Fibroblast of skin of abdomen (primary cell): ENCODE data around the gene CCDC122. TPM values are rescaled to one million over a fixed set of nuclear protein-coding genes. Genes with fewer than 3 reads are reported as not detected.
A peak's percentile ranks its signal among the peaks of the same experiment; 100 is the strongest.

Experiments used
- DNase-seq: peaks from one replicate; pipeline ENCODE4 v3.0.0-alpha.2; 2013
- polyA plus RNA-seq, 2 experiments: library from polyadenylated mRNA; unstranded; fragments of 120-200 nt; gene quantifications; one replicate each; pipeline ENCODE4 v1.2.1, GENCODE V29; 2013; ENCODE audit not compliant: insufficient read length in 2 of 2

The CCDC122 gene
- 6.2 TPM for polyA plus RNA-seq (2013, experiment 1 of 2; ENCODE audit: insufficient read length)
- polyA plus RNA-seq (2013, experiment 2 of 2; ENCODE audit: insufficient read length), result 5.0 TPM

- peak; percentile 82 for DNase-seq
Observed at GRCh38 chr13:43878892-43879754, at the start of gene CCDC122. CCDC122 (minus strand) TSS chr13:43879740; CDS start chr13:43869376, 10,364 bp downstream.

GRCh38 chr13:43924549-43925245, 45.2 kb upstream of the CCDC122 start:
- DNase-seq, result no peak

- no peak for DNase-seq
Observed at GRCh38 chr13:43920965-43921674, 41.6 kb upstream of the CCDC122 start.

DNA sequence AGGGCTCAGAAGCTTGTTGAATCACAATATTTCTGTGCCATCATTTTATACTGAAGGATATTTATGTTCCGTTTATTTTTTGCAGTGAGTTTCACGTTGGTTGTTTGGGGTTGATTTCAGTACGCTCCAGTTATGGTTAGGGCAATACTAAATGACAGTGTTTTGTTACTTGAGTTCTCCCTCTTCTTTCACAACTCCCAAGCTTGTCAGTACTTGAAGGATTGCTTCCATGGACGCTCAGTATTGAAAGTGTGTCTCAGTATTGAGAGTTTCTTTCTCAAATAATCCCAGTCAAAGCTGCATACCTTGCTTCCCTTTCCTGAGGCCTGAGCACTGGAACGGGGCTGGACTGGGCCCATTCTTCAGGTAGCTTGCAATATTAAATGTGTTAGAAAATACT, 39.1 kb upstream of the CCDC122 start:
- DNase-seq, result no peak

DNA sequence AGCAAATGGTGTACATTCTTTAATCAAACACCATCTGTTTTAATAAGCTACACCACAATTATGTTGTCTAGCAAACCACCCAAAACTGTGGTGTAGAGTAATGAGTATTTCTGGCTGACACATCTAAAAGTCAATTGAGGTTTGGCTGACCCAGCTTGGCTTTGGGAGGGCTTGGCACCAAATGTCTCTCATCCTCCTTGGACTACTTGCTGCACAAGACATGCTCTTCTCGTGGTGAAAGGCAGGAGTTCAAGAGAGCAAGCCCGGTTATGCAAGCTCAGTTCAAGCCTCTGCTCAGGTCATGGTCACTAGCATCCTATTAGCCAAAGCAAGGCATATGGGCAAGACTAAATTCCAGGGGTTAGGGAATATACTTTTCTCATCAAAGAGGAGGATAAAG, 37.3 kb upstream of the CCDC122 start:
- no peak for DNase-seq

DNA sequence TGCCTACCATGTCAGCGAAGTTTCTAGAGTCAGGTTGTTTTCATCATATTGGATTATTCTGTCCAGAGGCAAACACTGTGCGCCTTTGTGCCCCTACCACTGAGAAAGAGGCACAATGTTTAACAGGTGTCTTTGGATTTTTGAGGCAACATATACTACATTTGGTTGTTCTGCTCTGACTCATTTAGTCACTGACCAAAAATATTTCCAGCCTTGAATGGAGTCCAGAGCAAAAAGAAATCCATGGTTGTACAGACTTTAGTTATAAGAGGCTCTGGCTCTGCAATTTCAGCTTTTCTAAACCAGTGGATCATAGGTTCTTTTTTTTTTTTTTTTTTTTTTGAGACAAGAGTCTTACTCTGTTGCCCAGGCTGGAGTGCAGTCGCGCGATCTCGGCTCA, 35.9 kb upstream of the CCDC122 start:
- peak; percentile 56 for DNase-seq

GRCh38 chr13:43911871-43912270, 32.3 kb upstream of the CCDC122 start:
- DNase-seq, result no peak

DNA sequence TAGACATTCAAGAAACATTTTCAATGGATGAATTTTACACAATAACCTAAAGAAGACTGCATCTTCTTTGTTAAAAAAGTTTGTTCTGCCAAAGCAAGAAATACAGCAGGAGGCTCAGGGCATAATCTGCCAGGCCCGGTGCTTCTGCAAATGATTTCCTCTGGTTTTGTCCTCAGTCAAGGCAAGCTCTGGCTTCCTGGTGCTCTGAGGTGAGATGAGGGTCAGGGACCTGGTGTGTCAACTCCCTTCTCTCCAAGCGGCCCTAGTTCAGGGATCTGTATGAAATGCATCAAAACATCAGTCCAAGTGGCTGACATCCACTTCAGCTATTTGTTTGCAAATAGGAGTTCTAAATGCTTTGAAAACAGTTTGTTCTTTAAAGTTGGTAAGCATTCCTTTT, 31.7 kb upstream of the CCDC122 start:
- DNase-seq, result no peak

DNA sequence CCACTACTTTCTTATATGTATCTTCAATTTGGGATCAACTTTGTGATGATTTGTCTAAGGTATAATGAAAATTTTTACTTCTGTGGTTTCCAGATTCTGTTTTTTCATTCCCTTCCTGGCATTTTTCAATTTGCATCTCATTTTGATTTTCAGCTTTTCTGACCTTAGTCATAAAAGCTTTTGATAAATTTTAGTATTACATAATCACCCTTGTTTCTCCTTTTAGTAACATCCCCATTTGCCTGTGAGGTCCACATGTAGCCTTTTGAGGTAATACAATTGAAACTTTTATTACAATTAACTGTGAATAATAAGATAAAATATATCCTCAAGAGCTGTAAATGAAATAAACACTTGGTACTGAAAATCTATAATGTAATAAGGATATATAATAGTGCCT, 31.3 kb upstream of the CCDC122 start:
- DNase-seq, result no peak

GRCh38 chr13:43908156-43909126, 28.9 kb upstream of the CCDC122 start:
- peak; percentile 72 for DNase-seq

- DNase-seq, result peak; percentile 73
Observed at GRCh38 chr13:43905435-43906031, 26.0 kb upstream of the CCDC122 start.

- peak; percentile 18 for DNase-seq
Observed at GRCh38 chr13:43895940-43896339, 16.4 kb upstream of the CCDC122 start.

DNA sequence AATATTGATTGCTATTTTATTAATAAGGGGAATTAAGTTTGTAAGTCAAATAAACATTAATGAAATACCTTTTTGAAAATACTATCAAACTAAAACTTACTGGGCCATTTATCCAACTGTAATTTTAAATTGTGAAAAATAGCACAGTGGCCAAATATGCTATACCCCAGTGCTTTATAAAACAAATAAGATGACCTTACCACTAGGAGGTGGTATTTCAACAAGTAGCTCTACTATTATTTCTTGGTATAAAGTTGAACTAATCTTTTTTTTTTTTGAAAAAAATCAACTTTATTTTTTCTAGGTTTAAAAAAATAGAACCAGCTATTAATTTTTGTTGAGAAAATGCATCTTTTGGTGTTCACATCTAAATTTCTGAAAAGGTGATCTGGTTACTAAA, 14.9 kb upstream of the CCDC122 start:
- no peak for DNase-seq

GRCh38 chr13:43884222-43884621, 4.7 kb upstream of the CCDC122 start:
- peak; percentile 54 for DNase-seq

DNA sequence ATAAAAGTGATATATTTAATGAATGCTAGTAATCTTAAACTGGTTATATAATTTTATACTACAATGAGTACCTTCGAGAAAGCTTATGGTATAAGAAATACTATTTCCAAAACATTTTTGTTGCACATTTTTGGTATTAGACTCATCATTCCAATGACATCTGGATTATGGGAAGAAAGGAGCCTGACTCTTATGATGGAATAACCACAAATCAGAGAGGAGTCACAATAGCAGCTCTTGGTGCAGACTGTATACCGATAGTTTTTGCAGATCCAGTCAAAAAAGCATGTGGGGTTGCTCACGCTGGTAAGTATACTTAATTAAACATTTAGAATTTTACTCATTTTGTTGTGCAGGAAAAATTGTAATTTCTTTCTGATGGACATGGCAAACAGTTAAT, 4.1 kb upstream of the CCDC122 start:
- DNase-seq, result peak; percentile 66

GRCh38 chr13:43881580-43881979, 2.0 kb upstream of the CCDC122 start:
- DNase-seq, result no peak

GRCh38 chr13:43880926-43881325, 1.4 kb upstream of the CCDC122 start:
- no peak for DNase-seq

DNA sequence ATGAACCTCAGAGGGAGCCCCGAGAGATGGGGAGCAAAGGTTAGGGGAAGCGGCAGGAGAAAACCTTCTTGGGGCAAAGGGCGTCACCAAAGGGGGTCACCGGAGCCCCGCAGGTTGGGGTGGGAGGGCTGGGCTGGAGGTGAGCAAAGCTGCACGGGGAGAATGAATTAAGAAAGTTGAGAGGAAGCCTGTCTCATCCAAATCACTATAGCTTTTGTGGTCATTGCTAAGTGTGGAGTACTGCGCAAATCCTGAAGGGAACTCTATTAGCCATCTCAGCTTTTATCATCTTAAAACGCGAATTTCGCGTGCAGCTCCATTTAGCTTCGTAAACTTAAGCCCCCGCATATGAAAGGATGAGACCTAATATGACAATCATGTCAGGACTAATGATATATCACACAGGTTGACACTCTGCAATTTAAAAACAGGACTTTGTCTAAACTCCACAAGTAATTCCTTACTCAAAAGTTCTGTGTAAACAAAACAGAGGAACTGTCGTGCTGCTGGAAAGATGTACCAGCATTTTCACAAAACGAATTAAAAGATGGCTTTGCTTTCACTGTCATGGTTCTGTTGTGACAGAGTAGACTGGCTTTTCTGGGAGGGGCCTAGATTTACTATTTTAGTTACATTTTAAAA, 795 bp upstream of the CCDC122 start:
- no peak for DNase-seq

DNA sequence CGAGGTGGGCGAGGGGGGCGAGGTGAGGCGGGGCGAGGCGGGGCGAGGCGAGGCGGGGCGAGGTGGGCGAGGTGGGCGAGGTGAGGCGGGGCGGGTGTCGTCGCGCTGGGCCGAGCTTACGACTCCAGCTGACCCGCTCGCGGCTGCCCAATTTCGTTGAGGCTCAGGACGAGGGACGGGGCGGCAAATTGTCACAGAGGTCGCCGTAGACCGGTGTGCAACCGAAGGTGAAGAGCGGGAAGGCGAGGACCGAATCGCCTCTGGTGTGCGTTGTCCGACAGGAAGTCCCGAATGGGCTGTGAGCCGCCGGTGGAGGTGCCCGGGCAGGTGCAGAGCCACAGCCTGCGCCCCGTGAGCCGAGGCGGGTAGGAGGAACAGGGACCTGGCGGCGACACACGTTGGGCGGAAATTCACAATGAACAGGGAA, 228 bp upstream of the CCDC122 start, which contains the start of gene LACC1:
Gene LACC1, plus strand, starts transcription at position 150 of the 427 bp plus-strand sequence. CDS start 1,082 bp downstream, outside the sequence.
- no peak for DNase-seq

DNA sequence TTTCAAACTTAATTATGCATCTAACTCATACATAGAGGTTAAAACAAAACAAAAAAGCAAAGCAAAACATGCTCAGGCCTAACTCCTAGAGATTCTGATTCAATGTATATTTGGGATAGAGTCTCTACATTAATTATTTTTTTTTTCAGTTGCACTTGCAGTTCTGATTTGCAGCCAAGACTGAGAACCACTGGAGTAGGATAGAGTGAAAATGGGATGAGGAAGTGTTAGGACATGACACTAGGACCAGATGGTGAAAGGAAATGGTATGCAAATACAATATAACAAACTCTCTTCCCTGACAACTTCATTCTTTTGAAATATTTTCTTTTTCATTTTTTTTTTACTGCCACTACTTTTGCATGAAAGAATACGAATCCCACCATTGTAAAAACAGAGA, 1.8 kb downstream of the CCDC122 start:
- DNase-seq, result peak; percentile 24

- DNase-seq, result peak; percentile 42
Observed at GRCh38 chr13:43877326-43877725, 2.2 kb downstream of the CCDC122 start.
